WERI-Rb-1 (cell line): ENCODE data around the gene DEPDC5.

Source experiments
- DNase-seq: peaks from one replicate; pipeline ENCODE4 v3.0.0-alpha.2; 2020
- H3K27ac ChIP-seq: fragments of 250-450 bp; sonication (Bioruptor Pico); 2 replicates; pipeline ENCODE4 v1.5.1; 2020; ENCODE audit warnings: mild to moderate bottlenecking, moderate library complexity
- H3K27me3 ChIP-seq: fragments of 250-450 bp; sonication (Bioruptor Pico); 2 replicates; pipeline ENCODE4 v1.5.1; 2021; ENCODE audit warnings: mild to moderate bottlenecking, low read depth, moderate library complexity; ENCODE audit not compliant: insufficient read depth, severe bottlenecking
- H3K36me3 ChIP-seq: fragments of 250-450 bp; sonication (Bioruptor Pico); 2 replicates; pipeline ENCODE4 v1.5.1; 2020; ENCODE audit warnings: mild to moderate bottlenecking, moderate library complexity
- H3K4me3 ChIP-seq: 2 replicates; pipeline ENCODE4 v1.5.1; 2011; ENCODE audit warnings: low read depth, mild to moderate bottlenecking, control low read depth, low read length
- H3K9me3 ChIP-seq: fragments of 250-450 bp; sonication (Bioruptor Pico); 2 replicates; pipeline ENCODE4 v1.5.1; 2021; ENCODE audit warnings: mild to moderate bottlenecking, moderate library complexity; ENCODE audit not compliant: severe bottlenecking
- TF ChIP-seq, protein P1 (sequence below): IDR thresholded peaks from 2 replicates; pipeline ENCODE4 v1.5.1; 2011; ENCODE audit warnings: low read depth, mild to moderate bottlenecking, control low read depth, inconsistent platforms, low read length

Gene DEPDC5

DNA sequence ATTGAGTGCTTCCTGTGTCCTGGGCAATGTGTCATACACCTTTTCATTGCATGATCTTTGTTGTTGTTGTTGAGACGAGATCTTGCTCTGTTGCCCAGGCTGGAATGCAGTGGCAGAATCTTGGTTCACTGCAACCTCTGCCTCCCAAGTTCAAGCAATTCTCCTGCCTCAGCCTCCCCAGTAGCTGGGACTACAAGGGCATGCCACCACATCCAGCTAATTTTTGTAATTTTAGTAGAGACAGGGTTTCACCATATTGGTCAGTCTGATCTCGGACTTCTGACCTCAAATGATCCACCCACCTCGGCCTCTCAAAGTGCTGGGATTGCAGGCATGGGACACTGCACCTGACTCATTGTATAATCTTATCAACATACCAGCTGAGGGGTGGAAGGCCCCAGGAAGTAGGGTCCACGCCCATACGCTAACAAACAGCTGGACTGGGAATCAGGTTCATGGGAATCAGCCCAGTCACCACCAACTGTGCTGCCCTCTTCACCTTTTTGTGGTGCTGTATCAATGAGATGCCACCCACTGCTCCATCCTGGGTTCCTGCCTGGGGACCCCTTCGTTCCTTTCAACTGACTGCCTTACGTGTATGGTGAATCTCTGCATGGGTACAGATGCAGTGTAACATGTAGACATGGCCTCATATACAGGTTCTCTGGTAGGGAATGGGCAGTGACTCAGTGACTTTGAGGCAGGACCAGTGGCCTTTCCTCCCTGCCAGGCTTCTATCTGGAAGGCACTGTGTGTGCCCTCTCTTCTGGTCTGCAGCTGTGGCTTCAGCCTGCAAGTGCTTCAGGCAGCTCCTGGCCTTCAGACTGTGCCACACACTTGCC is 158.0 kb downstream of the DEPDC5 start:
- Histone ChIP-seq H3K27ac (no peak overlapping the region), H3K4me3 (no peak overlapping the region), H3K36me3 (peaks cover 10% of the 10 kb centered on the region), H3K9me3 (no peaks in the 10 kb centered on the region), H3K27me3 (no peaks in the 10 kb centered on the region)
- TF ChIP-seq, protein P1, sequence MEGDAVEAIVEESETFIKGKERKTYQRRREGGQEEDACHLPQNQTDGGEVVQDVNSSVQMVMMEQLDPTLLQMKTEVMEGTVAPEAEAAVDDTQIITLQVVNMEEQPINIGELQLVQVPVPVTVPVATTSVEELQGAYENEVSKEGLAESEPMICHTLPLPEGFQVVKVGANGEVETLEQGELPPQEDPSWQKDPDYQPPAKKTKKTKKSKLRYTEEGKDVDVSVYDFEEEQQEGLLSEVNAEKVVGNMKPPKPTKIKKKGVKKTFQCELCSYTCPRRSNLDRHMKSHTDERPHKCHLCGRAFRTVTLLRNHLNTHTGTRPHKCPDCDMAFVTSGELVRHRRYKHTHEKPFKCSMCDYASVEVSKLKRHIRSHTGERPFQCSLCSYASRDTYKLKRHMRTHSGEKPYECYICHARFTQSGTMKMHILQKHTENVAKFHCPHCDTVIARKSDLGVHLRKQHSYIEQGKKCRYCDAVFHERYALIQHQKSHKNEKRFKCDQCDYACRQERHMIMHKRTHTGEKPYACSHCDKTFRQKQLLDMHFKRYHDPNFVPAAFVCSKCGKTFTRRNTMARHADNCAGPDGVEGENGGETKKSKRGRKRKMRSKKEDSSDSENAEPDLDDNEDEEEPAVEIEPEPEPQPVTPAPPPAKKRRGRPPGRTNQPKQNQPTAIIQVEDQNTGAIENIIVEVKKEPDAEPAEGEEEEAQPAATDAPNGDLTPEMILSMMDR = no peak
- no peak for DNase-seq

DNA sequence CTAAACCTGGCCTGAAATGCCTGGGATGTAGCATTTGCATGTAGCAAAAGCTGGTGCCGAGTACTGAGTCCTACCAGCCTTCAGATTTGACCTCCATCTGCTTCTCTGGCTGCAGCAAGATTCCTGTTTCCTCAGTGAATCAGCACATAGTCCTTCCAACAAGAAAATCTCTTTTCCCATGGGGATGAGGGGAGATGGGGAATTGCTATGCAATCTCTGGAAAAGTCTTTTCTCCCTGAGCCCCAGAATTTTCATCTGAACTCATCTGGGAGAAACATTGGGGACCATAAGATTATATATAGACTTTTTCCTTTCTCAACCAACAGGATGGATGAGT is 158.6 kb downstream of the DEPDC5 start:
- DNase-seq = no peak
- Histone ChIP-seq H3K27ac (no peak overlapping the region), H3K9me3 (no peaks in the 10 kb centered on the region), H3K36me3 (peaks cover 8% of the 10 kb centered on the region; the same call in 1 of the 2 replicates), H3K4me3 (no peak overlapping the region), H3K27me3 (no peaks in the 10 kb centered on the region)
- TF ChIP-seq, protein P1 = no peak

DNA sequence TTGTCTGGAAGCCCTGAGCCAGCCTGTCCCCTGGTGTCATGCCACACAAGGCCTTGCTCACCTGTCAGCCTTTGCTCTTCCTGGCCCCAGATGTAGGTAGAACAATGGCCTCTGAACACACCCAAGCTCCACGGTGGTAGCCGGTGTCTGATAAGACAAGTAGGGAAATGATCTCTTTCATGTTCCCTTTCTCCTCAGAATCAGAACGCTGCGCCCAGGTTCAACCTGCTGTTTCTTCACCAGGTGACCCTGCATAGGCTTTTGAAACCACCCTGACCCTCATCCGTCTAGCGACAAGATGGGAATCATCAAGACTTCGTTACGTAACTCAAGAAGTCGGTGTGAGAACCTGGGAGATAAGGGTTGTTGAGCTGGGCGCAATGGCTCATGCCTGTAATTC is 161.8 kb downstream of the DEPDC5 start:
- Histone ChIP-seq H3K27me3 (no peaks in the 10 kb centered on the region), H3K4me3 (no peak overlapping the region), H3K36me3 (peaks cover under 1% of the 10 kb centered on the region; the same call in 1 of the 2 replicates), H3K9me3 (no peaks in the 10 kb centered on the region), H3K27ac (no peak overlapping the region)
- TF ChIP-seq, protein P1 = no peak
- DNase-seq = no peak

DNA sequence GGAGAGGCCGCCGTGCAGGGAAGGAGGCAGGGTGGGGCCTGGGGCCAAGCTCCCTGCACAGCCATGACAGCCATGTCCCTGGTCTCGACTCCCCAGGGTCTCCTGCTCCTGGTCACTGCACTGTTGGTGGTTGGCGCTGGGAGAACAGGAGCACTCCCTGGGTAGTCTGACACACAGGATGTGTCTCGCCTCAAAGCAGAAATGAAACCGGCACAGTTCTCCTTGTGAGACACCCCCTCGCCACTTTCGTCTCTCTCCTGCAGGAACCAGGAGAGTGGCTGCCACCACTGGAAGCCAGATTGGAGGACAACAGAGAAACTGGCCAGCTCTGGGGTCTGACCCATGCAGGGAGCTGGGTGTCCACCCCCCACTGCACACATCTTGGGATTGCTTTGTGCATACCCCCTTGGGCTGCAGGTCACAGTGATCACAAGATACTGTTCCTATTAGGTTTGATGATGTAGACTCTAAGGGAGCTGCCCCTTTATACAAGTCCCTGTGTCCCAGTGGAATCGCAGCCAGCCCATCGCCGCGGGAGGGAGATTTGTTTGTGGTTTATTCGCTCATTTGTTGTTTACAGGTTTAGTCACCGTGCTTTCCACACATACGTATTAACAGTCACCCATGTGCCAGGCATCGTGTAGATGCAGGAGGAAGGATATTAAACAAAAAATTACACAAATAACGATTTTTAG is 163.6 kb downstream of the DEPDC5 start:
- DNase-seq = no peak
- no peaks in the 10 kb centered on the region for H3K9me3 ChIP-seq
- H3K4me3 ChIP-seq = no peak overlapping the region
- H3K36me3 ChIP-seq = no peaks in the 10 kb centered on the region
- TF ChIP-seq, protein P1 = no peak
- H3K27ac ChIP-seq = no peak overlapping the region
- no peaks in the 10 kb centered on the region for H3K27me3 ChIP-seq

DNA sequence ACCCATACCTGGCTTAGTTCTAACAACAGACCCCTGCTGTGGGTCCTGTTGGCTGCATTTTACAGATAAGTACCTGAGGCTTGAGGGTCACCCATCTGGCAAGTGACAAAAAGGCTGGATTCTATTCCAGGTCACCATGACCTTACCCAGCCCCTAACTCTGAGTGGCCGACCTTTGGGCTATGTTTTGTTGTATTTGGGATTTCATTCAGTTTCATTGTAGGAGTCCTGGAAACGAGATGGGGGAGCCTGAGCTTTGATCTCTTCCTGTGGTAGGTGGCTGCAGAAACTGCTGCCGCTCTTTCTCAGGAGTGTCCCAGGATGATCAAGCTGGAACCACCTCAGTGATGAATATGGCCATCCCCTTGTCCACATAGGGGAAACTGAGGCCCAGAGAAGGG is 165.9 kb downstream of the DEPDC5 start:
- no peaks in the 10 kb centered on the region for H3K27me3 ChIP-seq
- no peaks in the 10 kb centered on the region for H3K36me3 ChIP-seq
- H3K4me3 ChIP-seq = no peak overlapping the region
- no peak overlapping the region for H3K27ac ChIP-seq
- no peaks in the 10 kb centered on the region for H3K9me3 ChIP-seq
- DNase-seq = no peak
- TF ChIP-seq, protein P1 = no peak
